ENCODE data around the gene PCED1B. TPM values are rescaled to one million over a fixed set of nuclear protein-coding genes. Genes with fewer than 3 reads are reported as not detected.

PCED1B gene
- total RNA-seq, 1 experiment from 2014 or later, result 0.86 TPM

GRCh38 chr12:47228802-47229201 is 149.4 kb downstream of the PCED1B start:
- H3K27ac ChIP-seq (ENCODE audit: low read depth, low read length), result no peak overlapping the region
- ChIA-PET POLR2A (no interaction called here), CTCF (no interaction called here), RAD21 (ENCODE audit: low non-redundant PET in 1 of 2, low total read pairs in 2 of 2, uncharacterized antibody in 2 of 2, unreplicated experiment in 2 of 2) (no interaction called here)
- H4K20me1 ChIP-seq (ENCODE audit: insufficient read depth), result no peaks in the 10 kb centered on the region
- no peak overlapping the region for H3K4me2 ChIP-seq (ENCODE audit: low read length)
- no peaks in the 10 kb centered on the region for H3K36me3 ChIP-seq (ENCODE audit: control insufficient read depth in 1 of 2, insufficient read depth in 2 of 2, low read length in 2 of 2)
- H3K79me2 ChIP-seq (ENCODE audit: insufficient read depth, low read length), result no peaks in the 10 kb centered on the region
- intact Hi-C loops (cut with micrococcal nuclease), result no loop called here
- no peak for DNase-seq (ENCODE audit: low read depth, low spot score)
- no peak overlapping the region for H3K4me3 ChIP-seq (replicated peaks in 1 of 2; ENCODE audit: low read depth in 1 of 2, low read length in 2 of 2)
- H3K9ac ChIP-seq (ENCODE audit: low read length), result no peak overlapping the region
- no peak for TF ChIP-seq JUND (IDR thresholded peaks at IDR 0.05)
- no peak for TF ChIP-seq POLR2A (IDR thresholded peaks at IDR 0.05; ENCODE audit: borderline replicate concordance, extremely low read depth, insufficient read depth, insufficient read length)
- no peak for TF ChIP-seq ELF1 (IDR thresholded peaks at IDR 0.05; ENCODE audit: borderline replicate concordance, low read depth)
- TF ChIP-seq CBX3 (IDR thresholded peaks at IDR 0.05; ENCODE audit: low read depth), result no peak
- TF ChIP-seq SRF (IDR thresholded peaks at IDR 0.05; ENCODE audit: low read depth), result no peak
- no peak for TF ChIP-seq MAX (IDR thresholded peaks at IDR 0.05)
- TF ChIP-seq CEBPB (IDR thresholded peaks at IDR 0.05; ENCODE audit: low read depth), result no peak
- TF ChIP-seq EZH2phosphoT487 (IDR thresholded peaks at IDR 0.05; ENCODE audit: borderline replicate concordance), result no peak
- no peak for TF ChIP-seq ZBTB33 (IDR thresholded peaks at IDR 0.05; ENCODE audit: extremely low read depth, insufficient replicate concordance, low read length)
- no peak for TF ChIP-seq YY1 (IDR thresholded peaks at IDR 0.05; ENCODE audit: extremely low read depth, insufficient replicate concordance, low read depth, low read length)
- no peak for TF ChIP-seq TCF7L2 (IDR thresholded peaks at IDR 0.05; ENCODE audit: borderline replicate concordance, extremely low read depth, insufficient read depth, insufficient read length)
- TF ChIP-seq EZH2 (IDR thresholded peaks at IDR 0.05), result no peak
- TF ChIP-seq RAD21 (IDR thresholded peaks at IDR 0.05; ENCODE audit: low read depth), result no peak
- TF ChIP-seq ATF3 (IDR thresholded peaks at IDR 0.05), result no peak
- TF ChIP-seq POLR2AphosphoS5 (IDR thresholded peaks at IDR 0.05; ENCODE audit: low read depth, low read length), result no peak
- TF ChIP-seq ZFX (IDR thresholded peaks at IDR 0.05), result no peak
- no peak for TF ChIP-seq SP1 (IDR thresholded peaks at IDR 0.05; ENCODE audit: low read depth)
- TF ChIP-seq ZNF274 (IDR thresholded peaks at IDR 0.05; ENCODE audit: low read depth, low read length), result no peak
- no peak for TF ChIP-seq EGR1 (IDR thresholded peaks at IDR 0.05; ENCODE audit: low read depth)
- no peak for TF ChIP-seq FOSL1 (IDR thresholded peaks at IDR 0.05; ENCODE audit: low read depth)
- H3K9me2 ChIP-seq (ENCODE audit: insufficient read depth), result no peaks in the 10 kb centered on the region
- H3K4me1 ChIP-seq (ENCODE audit: control insufficient read depth in 1 of 2, insufficient read depth in 2 of 2, low read length in 2 of 2), result 0 out of 4 replicates have a peak, but pooled peaks cover 0 to under 1% of the 10 kb centered on the region in 2 experiments
- BruUV-seq (replicated peaks), result no TSS peak
- H3K27me3 ChIP-seq (ENCODE audit: insufficient read depth, low read length), result no peaks in the 10 kb centered on the region
- no peaks in the 10 kb centered on the region for H3K9me3 ChIP-seq (ENCODE audit: control insufficient read depth in 1 of 2, insufficient read depth in 1 of 2, low read depth in 1 of 2, low read length in 2 of 2)
- no peak for ATAC-seq
- no peak overlapping the region for H2AFZ ChIP-seq (ENCODE audit: low read depth, low read length, poor library complexity, severe bottlenecking)

Data from HCT116 (cell line).